PC-9 (cell line): ENCODE data around the gene SLC25A33.

Source experiments
- EZH2 ChIP-seq: fragments of 200-600 bp; sonication (generic); IDR thresholded peaks from 2 replicates; pipeline ENCODE4 v1.8.0; 2017; ENCODE audit warnings: antibody characterized with exemption, low read depth
- TF ChIP-seq, protein P1 (sequence below): fragments of 200-600 bp; sonication (generic); conservative IDR thresholded peaks from 2 replicates; pipeline ENCODE4 v1.6.1; 2017; ENCODE audit warnings: mixed run types, antibody characterized with exemption, mild to moderate bottlenecking, moderate library complexity

DNA sequence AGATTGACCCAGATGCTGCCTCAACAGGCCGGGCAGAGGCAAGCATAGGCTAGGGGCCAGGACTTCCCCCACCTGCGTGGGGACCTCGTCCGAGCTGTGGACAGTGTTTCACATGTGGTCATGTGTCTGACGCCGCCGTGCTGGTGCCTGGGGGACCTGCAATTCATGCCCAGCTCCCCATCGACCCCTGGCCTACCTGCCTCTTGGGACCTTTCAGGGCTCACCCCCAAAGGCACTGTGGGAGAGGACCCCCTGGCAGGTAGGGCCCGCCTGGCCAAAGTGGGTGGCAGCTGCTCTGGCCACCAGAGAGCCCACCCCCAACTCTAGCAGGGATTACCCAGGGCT is 53.9 kb downstream of the SLC25A33 start:
- no peak for TF ChIP-seq EZH2
- TF ChIP-seq, protein P1, sequence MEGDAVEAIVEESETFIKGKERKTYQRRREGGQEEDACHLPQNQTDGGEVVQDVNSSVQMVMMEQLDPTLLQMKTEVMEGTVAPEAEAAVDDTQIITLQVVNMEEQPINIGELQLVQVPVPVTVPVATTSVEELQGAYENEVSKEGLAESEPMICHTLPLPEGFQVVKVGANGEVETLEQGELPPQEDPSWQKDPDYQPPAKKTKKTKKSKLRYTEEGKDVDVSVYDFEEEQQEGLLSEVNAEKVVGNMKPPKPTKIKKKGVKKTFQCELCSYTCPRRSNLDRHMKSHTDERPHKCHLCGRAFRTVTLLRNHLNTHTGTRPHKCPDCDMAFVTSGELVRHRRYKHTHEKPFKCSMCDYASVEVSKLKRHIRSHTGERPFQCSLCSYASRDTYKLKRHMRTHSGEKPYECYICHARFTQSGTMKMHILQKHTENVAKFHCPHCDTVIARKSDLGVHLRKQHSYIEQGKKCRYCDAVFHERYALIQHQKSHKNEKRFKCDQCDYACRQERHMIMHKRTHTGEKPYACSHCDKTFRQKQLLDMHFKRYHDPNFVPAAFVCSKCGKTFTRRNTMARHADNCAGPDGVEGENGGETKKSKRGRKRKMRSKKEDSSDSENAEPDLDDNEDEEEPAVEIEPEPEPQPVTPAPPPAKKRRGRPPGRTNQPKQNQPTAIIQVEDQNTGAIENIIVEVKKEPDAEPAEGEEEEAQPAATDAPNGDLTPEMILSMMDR = no peak
